ENCODE results near the gene SLC6A8.

- TF ChIP-seq CTCF (IDR thresholded peaks at IDR 0.05; ENCODE audit: borderline replicate concordance, extremely low read depth, low read length, poor library complexity, severe bottlenecking) (no peak), EZH2 (IDR thresholded peaks at IDR 0.05; ENCODE audit: borderline replicate concordance, low read depth, low read length, severe bottlenecking) (no peak)
Measured at GRCh38 chrX:153650959-153651358, 36.8 kb upstream of the SLC6A8 start.

All from DND-41 (cell line).